ENCODE data around the gene SNX8.

DNA sequence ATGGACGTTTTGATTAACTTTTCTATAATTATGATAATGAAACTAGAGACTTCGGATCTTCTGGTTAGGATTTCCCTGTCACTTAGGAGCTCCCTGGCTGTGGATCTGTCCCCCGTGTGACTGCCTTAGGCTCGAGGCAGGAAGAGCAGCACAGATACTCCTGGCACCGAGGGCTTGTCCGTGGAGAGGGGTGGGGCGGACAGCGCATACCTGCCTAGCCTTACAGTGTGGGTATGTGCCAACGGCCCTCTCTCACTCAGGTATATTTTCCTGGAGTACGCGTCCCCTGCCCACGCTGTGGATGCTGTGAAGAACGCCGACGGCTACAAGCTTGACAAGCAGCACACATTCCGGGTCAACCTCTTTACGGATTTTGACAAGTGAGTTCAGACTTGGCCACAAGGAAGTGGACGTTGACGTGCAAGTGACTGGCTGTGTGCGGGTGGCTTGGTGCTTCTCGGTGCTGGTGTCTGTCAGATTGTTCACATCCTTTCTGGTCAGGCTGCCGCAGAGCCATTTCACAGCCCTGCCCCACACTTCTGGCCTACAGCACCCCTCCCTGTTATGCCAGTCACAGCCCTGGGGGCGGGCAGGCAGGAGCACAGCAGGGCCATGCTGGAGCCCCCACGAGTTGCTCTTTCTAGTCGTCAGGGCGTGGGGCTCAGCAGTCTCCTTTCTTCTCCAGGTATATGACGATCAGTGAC, 48.3 kb upstream of the SNX8 start:
- TF ChIP-seq, protein P1, sequence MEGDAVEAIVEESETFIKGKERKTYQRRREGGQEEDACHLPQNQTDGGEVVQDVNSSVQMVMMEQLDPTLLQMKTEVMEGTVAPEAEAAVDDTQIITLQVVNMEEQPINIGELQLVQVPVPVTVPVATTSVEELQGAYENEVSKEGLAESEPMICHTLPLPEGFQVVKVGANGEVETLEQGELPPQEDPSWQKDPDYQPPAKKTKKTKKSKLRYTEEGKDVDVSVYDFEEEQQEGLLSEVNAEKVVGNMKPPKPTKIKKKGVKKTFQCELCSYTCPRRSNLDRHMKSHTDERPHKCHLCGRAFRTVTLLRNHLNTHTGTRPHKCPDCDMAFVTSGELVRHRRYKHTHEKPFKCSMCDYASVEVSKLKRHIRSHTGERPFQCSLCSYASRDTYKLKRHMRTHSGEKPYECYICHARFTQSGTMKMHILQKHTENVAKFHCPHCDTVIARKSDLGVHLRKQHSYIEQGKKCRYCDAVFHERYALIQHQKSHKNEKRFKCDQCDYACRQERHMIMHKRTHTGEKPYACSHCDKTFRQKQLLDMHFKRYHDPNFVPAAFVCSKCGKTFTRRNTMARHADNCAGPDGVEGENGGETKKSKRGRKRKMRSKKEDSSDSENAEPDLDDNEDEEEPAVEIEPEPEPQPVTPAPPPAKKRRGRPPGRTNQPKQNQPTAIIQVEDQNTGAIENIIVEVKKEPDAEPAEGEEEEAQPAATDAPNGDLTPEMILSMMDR (IDR thresholded peaks at IDR 0.05): no peak
- no peak for TF ChIP-seq EZH2 (IDR thresholded peaks at IDR 0.05; ENCODE audit: borderline replicate concordance, insufficient read depth, low read depth, low read length, poor library complexity, severe bottlenecking)

Measured in B cell (primary cell).